ENCODE measurements around the gene AWAT1. TPM values are rescaled to one million over a fixed set of nuclear protein-coding genes. Genes with fewer than 3 reads are reported as not detected.

The AWAT1 gene
- total and polyA plus RNA-seq, 4 donors = not detected

DNA sequence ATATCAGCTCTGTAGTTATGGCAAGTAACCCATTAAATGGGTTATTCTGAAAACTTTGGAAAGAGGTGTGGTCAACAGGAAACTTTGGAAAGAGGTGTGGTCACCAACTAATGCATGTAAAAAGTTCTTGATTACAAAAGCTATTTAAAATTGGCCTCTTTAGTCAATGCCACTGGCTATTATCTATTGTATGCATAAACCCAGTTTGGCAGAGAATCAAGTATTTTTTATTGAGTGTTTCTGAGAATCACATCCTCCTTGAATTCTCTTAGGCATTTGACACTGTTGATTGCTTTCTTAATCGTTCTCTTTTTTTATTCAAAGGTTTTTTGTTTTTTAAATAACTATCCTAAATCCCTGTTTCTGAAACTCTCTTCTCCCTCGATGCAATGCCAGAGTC is 18.0 kb downstream of the AWAT1 start:
- 70% methylated on average over 2 of the region's 2 CpGs for WGBS
- no peaks in the 10 kb centered on the region for H3K27me3 ChIP-seq (ENCODE audit: control insufficient read depth in 4 of 4, insufficient read depth in 4 of 4, low read length in 3 of 4)
- H3K27ac ChIP-seq (ENCODE audit: low read depth in 1 of 2, low read length in 2 of 2) = no peak overlapping the region
- no peaks in the 10 kb centered on the region for H3K9me3 ChIP-seq (ENCODE audit: control insufficient read depth in 4 of 4, low read length in 3 of 4)
- TF ChIP-seq, protein P1, sequence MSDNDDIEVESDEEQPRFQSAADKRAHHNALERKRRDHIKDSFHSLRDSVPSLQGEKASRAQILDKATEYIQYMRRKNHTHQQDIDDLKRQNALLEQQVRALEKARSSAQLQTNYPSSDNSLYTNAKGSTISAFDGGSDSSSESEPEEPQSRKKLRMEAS (IDR thresholded peaks at IDR 0.05) = no peak
- TF ChIP-seq HNF4A (conservative IDR thresholded peaks at IDR 0.05) (no peak), EGR1 (IDR thresholded peaks at IDR 0.05; ENCODE audit: low read depth in 2 of 2) (no peak), FOXA2 (IDR thresholded peaks at IDR 0.05) (no peak), RXRA (IDR thresholded peaks at IDR 0.05) (no peak), JUND (IDR thresholded peaks at IDR 0.05) (no peak), YY1 (IDR thresholded peaks at IDR 0.05) (no peak), TAF1 (conservative IDR thresholded peaks at IDR 0.05) (no peak), NR2F2 (IDR thresholded peaks at IDR 0.05) (no peak), FOXA1 (IDR thresholded peaks at IDR 0.05) (no peak)
- TF ChIP-seq, protein P2, sequence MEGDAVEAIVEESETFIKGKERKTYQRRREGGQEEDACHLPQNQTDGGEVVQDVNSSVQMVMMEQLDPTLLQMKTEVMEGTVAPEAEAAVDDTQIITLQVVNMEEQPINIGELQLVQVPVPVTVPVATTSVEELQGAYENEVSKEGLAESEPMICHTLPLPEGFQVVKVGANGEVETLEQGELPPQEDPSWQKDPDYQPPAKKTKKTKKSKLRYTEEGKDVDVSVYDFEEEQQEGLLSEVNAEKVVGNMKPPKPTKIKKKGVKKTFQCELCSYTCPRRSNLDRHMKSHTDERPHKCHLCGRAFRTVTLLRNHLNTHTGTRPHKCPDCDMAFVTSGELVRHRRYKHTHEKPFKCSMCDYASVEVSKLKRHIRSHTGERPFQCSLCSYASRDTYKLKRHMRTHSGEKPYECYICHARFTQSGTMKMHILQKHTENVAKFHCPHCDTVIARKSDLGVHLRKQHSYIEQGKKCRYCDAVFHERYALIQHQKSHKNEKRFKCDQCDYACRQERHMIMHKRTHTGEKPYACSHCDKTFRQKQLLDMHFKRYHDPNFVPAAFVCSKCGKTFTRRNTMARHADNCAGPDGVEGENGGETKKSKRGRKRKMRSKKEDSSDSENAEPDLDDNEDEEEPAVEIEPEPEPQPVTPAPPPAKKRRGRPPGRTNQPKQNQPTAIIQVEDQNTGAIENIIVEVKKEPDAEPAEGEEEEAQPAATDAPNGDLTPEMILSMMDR (IDR thresholded peaks at IDR 0.05; ENCODE audit: low read depth, low read length, missing input control) = no peak
- TF ChIP-seq, protein P3, sequence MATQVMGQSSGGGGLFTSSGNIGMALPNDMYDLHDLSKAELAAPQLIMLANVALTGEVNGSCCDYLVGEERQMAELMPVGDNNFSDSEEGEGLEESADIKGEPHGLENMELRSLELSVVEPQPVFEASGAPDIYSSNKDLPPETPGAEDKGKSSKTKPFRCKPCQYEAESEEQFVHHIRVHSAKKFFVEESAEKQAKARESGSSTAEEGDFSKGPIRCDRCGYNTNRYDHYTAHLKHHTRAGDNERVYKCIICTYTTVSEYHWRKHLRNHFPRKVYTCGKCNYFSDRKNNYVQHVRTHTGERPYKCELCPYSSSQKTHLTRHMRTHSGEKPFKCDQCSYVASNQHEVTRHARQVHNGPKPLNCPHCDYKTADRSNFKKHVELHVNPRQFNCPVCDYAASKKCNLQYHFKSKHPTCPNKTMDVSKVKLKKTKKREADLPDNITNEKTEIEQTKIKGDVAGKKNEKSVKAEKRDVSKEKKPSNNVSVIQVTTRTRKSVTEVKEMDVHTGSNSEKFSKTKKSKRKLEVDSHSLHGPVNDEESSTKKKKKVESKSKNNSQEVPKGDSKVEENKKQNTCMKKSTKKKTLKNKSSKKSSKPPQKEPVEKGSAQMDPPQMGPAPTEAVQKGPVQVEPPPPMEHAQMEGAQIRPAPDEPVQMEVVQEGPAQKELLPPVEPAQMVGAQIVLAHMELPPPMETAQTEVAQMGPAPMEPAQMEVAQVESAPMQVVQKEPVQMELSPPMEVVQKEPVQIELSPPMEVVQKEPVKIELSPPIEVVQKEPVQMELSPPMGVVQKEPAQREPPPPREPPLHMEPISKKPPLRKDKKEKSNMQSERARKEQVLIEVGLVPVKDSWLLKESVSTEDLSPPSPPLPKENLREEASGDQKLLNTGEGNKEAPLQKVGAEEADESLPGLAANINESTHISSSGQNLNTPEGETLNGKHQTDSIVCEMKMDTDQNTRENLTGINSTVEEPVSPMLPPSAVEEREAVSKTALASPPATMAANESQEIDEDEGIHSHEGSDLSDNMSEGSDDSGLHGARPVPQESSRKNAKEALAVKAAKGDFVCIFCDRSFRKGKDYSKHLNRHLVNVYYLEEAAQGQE (IDR thresholded peaks at IDR 0.05) = no peak
- TF ChIP-seq, protein P4, sequence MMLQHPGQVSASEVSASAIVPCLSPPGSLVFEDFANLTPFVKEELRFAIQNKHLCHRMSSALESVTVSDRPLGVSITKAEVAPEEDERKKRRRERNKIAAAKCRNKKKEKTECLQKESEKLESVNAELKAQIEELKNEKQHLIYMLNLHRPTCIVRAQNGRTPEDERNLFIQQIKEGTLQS (IDR thresholded peaks at IDR 0.05) = no peak
- H3K4me1 ChIP-seq (ENCODE audit: control insufficient read depth in 4 of 4, insufficient read depth in 4 of 4, low read length in 3 of 4) = no peaks in the 10 kb centered on the region
- H3K4me3 ChIP-seq (ENCODE audit: low read depth in 1 of 3, low read length in 3 of 3) = no peak overlapping the region
- DNase-seq (ENCODE audit: low spot score) = no peak
- no peak overlapping the region for H3K9ac ChIP-seq (ENCODE audit: low read depth in 1 of 2, low read length in 2 of 2)
- H3K36me3 ChIP-seq (ENCODE audit: control insufficient read depth in 4 of 4, insufficient read depth in 3 of 4, low read depth in 1 of 4, low read length in 3 of 4) = no peaks in the 10 kb centered on the region

DNA sequence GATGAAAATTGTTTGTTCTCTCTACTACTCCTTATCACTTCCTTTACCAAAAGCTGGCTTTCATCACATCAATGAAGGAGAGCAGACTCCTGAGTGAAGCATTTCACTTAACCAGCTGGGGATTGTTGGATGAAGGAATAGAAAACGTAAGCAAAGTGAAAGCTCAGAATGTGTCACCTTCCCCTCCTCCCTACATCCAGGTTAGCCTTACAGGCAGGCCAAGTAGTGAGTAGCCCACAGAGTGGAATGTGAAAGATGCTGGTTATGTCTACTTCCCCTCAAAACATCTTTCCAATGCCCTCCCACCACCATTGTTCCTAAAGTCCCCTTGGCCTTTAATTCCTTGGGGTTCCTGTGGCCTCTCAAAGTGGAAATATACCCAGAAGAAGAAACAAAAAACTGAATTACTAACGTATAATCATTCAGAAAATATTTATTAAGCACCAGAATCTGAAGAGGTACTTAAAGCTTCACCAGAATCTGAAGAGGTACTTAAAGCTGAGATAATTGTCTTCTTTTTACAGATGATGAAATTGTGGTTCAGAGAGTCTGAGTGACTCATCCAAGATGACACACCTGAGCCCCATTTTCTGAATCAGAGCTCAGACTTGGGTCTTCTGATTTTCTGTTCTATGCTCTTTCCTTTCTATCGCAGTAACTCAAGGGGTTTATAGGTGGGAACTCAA is 19.1 kb downstream of the AWAT1 start:
- TF ChIP-seq, protein P2 (IDR thresholded peaks at IDR 0.05; ENCODE audit: low read depth, low read length, missing input control) = no peak
- TF ChIP-seq, protein P4 (IDR thresholded peaks at IDR 0.05) = no peak
- TF ChIP-seq FOXA1 (IDR thresholded peaks at IDR 0.05) (no peak), JUND (IDR thresholded peaks at IDR 0.05) (no peak)
- no peak for DNase-seq (ENCODE audit: low spot score)
- WGBS = 95% methylated on average over 3 of the region's 3 CpGs
- no peaks in the 10 kb centered on the region for H3K9me3 ChIP-seq (ENCODE audit: control insufficient read depth in 4 of 4, low read length in 3 of 4)
- H3K9ac ChIP-seq (ENCODE audit: low read depth in 1 of 2, low read length in 2 of 2) = no peak overlapping the region
- no peak overlapping the region for H3K4me3 ChIP-seq (ENCODE audit: low read depth in 1 of 3, low read length in 3 of 3)
- H3K27ac ChIP-seq (ENCODE audit: low read depth in 1 of 2, low read length in 2 of 2) = no peak overlapping the region
- H3K36me3 ChIP-seq (ENCODE audit: control insufficient read depth in 4 of 4, insufficient read depth in 3 of 4, low read depth in 1 of 4, low read length in 3 of 4) = no peaks in the 10 kb centered on the region
- no peaks in the 10 kb centered on the region for H3K4me1 ChIP-seq (ENCODE audit: control insufficient read depth in 4 of 4, insufficient read depth in 4 of 4, low read length in 3 of 4)
- H3K27me3 ChIP-seq (ENCODE audit: control insufficient read depth in 4 of 4, insufficient read depth in 4 of 4, low read length in 3 of 4) = no peaks in the 10 kb centered on the region

Measured in liver (tissue), 9 donors.